NCI-H1694 (cell line): ENCODE data around the gene FAM25G.
"Not testable (repeated sequence)": the region's sequence is repeated elsewhere in the genome, so short reads cannot be mapped to it uniquely, and the experiment has no call there.

Experiments
- DNase-seq: peaks from one replicate; lab custom pipeline; 2025; lab: John Stamatoyannopoulos, UW

Gene FAM25G

GRCh38 chr10:47465216-47465917, 26.1 kb downstream of the FAM25G start:
- not testable (repeated sequence) for DNase-seq

DNA sequence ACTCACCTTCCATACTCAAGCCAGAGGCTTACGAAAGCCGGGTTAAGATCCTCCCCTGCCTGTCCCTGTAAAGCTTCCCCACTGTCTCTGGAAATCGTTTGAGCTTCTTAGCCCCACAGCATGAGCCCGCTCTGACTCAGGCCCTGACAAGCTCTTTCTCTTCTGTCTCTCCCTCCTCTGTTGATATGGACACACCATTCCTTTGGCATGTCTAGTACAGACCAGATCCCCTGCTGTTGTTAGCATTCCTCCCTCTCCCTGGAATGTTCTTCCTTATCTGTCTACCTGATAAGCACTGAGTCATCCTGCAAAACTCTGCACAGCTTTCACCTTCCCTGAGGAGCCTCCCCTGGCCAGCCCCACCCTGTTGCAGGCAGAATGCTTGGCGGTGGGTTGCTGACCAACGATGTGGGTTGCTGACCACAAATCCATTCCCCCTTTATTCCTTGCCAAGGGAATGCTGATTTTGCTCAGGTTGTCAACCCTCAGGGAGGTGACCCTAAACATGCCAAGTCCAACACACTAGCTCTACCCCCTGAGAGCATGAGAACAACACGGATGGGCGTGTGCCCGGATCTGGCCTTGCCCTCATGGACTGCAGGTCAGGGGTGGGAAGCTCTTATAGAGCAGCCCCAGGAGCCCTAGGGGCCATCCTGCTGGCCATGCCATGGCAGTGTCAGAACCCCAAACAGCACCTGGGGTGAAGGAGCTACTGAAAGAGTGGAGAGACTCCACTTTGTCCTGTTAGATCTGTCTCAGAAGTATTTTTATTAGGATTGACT, 28.7 kb downstream of the FAM25G start:
- not testable (repeated sequence) for DNase-seq

- DNase-seq: not testable (repeated sequence)
Observed at GRCh38 chr10:47461261-47461687, 30.2 kb downstream of the FAM25G start.

DNA sequence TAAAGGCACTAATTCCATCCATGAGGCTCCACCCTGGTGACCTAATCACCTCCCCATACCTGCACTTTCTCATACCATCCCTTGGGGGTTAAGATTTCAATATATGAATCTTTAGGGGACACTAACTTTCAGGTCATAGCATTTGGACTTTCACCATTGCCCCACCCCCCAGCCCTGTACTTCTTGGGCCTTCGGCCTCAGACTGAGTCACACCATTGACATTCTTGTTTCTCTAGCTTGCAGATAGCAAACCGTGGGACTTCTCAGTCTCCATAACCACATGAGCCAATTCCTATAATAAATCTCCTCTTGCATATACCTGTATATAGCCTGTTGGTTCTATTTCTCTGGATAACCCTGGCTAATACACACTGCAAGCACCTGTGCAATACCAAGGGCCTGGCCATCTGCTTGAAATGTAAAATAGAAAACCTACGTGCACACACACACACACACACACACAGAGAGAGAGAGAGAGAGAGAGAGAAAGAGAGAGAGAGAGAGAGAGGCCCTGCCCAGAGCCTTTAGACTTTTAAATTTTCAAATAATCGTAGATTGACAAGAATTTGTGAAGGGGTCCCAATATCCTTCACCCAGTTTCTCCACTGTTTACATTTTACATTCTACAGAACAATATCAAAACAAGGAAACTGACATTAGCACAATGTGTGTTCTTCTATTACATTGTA, 32.9 kb downstream of the FAM25G start:
- DNase-seq: no peak

DNA sequence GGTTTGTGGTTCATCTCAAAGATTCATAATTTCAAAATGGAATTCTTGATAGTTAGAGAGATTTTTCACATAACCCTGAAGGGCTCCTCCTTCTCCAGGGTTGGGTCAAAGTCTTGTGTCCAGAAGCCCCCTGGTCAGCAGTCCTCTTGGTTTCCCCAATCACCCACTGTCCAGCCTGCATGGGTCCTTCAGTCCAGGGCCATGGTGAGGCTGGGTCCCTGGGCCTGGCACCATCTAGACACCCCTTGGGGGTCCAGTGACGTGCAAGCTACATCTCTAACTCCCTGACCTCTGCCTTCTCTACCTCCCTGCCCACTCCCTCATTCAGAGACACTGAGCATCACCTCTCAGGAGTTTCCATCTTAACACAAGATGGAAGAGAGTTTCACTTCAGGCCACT, 33.7 kb downstream of the FAM25G start:
- no peak for DNase-seq

DNA sequence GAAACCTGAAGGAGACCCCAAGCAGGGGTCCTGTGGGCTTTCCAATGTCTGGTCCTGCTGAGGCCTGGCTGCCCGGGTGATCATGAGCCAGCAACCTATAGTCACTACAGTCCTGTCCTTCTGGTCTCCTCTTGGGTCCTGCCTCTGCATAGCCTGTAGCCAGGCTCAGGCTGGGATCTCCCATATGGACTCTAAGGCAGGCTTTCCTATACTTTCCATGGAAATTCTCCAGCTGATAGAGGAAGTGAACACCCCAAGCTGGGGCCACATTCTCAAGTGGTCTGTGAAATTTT, 34.0 kb downstream of the FAM25G start:
- DNase-seq: no peak

- no peak for DNase-seq
Observed at GRCh38 chr10:47456794-47457527, 34.5 kb downstream of the FAM25G start.

- no peak for DNase-seq
Observed at GRCh38 chr10:47456079-47456785, 35.3 kb downstream of the FAM25G start.

- DNase-seq: not testable (repeated sequence)
Observed at GRCh38 chr10:47455350-47456078, 36.0 kb downstream of the FAM25G start.

GRCh38 chr10:47454780-47455058, 36.8 kb downstream of the FAM25G start:
- DNase-seq: no peak

GRCh38 chr10:47454008-47454779, 37.3 kb downstream of the FAM25G start:
- no peak for DNase-seq

- DNase-seq: no peak
Observed at GRCh38 chr10:47453141-47454007, 38.1 kb downstream of the FAM25G start.

- no peak for DNase-seq
Observed at GRCh38 chr10:47452495-47453140, 38.9 kb downstream of the FAM25G start.

GRCh38 chr10:47451998-47452494, 39.5 kb downstream of the FAM25G start:
- no peak for DNase-seq

DNA sequence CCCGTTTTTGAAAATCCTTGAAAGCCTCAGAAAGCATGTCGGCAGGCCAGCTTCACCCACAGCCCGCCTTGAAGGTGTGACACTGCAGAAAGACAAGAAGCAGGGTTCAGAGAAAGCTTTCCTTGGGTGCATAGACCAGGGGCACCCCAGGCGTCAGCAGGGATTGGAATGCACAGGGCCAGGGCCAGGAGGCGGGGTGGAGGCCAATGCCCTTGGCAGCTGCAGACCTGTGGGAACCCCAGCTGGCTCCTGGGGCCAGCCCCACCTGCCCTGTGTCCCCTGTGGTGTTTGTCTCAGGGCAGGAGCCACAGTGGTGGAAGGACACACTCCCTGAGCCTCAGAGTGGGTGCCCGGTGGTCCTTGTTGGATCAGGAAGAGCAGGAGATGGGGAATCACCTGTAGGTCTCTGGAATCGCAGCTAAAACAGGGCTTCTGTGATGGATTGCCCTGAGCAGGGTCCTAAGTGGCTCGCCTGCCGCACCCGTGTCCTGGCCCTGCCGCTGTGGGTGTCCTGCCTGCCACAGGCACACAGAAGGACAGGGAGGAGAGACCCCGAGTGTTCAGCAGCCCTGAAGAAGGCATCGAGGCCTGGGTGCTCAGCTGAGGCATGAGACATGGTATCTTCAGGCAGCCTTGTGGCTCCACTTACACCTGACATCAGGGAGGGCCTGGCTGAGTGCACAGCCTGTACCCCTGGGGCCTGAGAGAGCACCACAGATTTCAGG, 40.1 kb downstream of the FAM25G start:
- no peak for DNase-seq

DNA sequence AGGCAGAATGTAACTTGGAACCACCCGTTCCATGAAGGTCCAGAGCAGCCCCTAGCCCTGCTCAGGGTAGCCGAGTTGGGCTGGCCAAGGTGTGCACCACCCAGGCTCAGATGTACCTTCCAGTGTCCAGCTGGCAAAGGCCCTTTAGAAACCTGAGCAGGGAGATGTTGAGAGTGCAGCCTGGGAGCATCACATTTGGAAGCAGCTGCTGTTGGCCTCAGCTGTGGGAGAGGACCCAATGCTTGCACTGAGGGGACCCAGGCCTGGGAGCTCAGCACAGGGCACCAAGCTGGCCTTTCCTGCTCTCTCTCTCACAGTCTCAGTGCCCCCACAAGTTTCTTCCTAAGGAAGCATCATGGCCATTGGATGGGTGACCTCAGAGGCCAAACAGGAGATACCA, 41.1 kb downstream of the FAM25G start:
- DNase-seq: no peak

DNA sequence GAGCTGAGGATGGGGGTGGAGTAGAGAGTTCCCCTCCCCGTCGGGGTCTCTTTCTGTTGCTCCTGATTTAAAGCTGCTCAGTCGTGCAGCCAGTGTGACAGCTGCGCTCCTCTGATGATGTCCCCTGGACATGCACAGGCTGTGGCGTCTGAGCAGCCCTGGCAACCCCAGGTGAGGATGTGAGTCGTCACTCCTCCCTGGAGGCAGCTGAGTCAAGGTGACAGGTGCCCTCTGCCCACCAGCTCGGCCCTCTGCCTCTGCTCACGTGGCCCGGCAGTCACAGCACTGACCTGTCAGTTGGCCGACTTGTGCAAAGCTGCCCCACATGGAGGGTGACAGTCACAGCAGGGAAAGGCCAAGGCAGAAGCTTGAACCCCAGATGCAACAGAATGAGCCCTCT, 41.5 kb downstream of the FAM25G start:
- no peak for DNase-seq
